MM.1S (cell line): ENCODE measurements around the gene OR2K2.

Experiments
- DNase-seq: peaks from one replicate; pipeline ENCODE4 v3.0.0-alpha.2; 2015
- H2AFZ ChIP-seq: fragments of 300-600 bp; sonication (generic); 2 replicates; pipeline ENCODE4 v1.6.0; 2016; ENCODE audit warnings: antibody characterized with exemption, low read length
- H3F3A ChIP-seq: fragments of 300-600 bp; sonication (generic); 2 replicates; pipeline ENCODE4 v1.6.1; 2016; ENCODE audit warnings: mild to moderate bottlenecking, antibody characterized with exemption, low read length, moderate library complexity, mixed read lengths; ENCODE audit not compliant: insufficient read depth
- H3K27ac ChIP-seq: fragments of 300-600 bp; sonication (generic); 2 replicates; pipeline ENCODE4 v1.5.1; 2016; ENCODE audit warnings: mild to moderate bottlenecking, low read length
- H3K27me3 ChIP-seq: fragments of 300-600 bp; sonication (generic); replicated peaks from 2 replicates; pipeline ENCODE4 v1.6.0; 2016; ENCODE audit warnings: low read length; ENCODE audit not compliant: insufficient read depth
- H3K36me3 ChIP-seq: fragments of 300-600 bp; sonication (generic); replicated peaks from 2 replicates; pipeline ENCODE4 v1.6.1; 2016; ENCODE audit warnings: mild to moderate bottlenecking, low read length, mixed read lengths; ENCODE audit not compliant: insufficient read depth
- H3K4me1 ChIP-seq: fragments of 300-600 bp; sonication (generic); 2 replicates; pipeline ENCODE4 v1.6.1; 2016; ENCODE audit warnings: low read length, mixed read lengths
- H3K4me2 ChIP-seq: fragments of 300-600 bp; sonication (generic); 2 replicates; pipeline ENCODE4 v1.6.0; 2016; ENCODE audit warnings: low read depth, low read length
- H3K4me3 ChIP-seq: fragments of 300-600 bp; sonication (generic); 2 replicates; pipeline ENCODE4 v1.5.1; 2016; ENCODE audit warnings: low read length, mixed read lengths
- H3K79me2 ChIP-seq: fragments of 300-600 bp; sonication (generic); 2 replicates; pipeline ENCODE4 v1.6.1; 2016; ENCODE audit warnings: mixed run types, low read length, mixed read lengths
- H3K9ac ChIP-seq: fragments of 300-600 bp; sonication (generic); 2 replicates; pipeline ENCODE4 v1.6.1; 2016; ENCODE audit warnings: low read length, mixed read lengths
- H3K9me2 ChIP-seq: fragments of 300-600 bp; sonication (generic); replicated peaks from 2 replicates; pipeline ENCODE4 v1.6.1; 2016; ENCODE audit warnings: mild to moderate bottlenecking, low read length, mixed read lengths; ENCODE audit not compliant: insufficient read depth
- H3K9me3 ChIP-seq: fragments of 300-600 bp; sonication (generic); replicated peaks from 2 replicates; pipeline ENCODE4 v1.6.1; 2016; ENCODE audit warnings: mild to moderate bottlenecking, low read length, mixed read lengths; ENCODE audit not compliant: insufficient read depth
- H4K20me1 ChIP-seq: fragments of 300-600 bp; sonication (generic); 2 replicates; pipeline ENCODE4 v1.6.1; 2016; ENCODE audit warnings: mild to moderate bottlenecking, low read length, moderate library complexity, mixed read lengths; ENCODE audit not compliant: insufficient read depth
- EZH2 ChIP-seq: fragments of 300-600 bp; sonication (generic); optimal IDR thresholded peaks from 2 replicates; pipeline ENCODE3; 2017; ENCODE audit warnings: low read depth, mild to moderate bottlenecking, antibody characterized with exemption, low read length, mixed read lengths
- EZH2phosphoT487 ChIP-seq: fragments of 300-600 bp; sonication (generic); IDR thresholded peaks from 2 replicates; pipeline ENCODE4 v1.6.1; 2018; ENCODE audit warnings: antibody characterized with exemption, low read length
- TF ChIP-seq, protein P1 (sequence below): fragments of 300-600 bp; sonication (generic); IDR thresholded peaks from 2 replicates; pipeline ENCODE4 v1.5.1; 2016; ENCODE audit warnings: antibody characterized with exemption, low read length, mixed read lengths

Gene OR2K2

DNA sequence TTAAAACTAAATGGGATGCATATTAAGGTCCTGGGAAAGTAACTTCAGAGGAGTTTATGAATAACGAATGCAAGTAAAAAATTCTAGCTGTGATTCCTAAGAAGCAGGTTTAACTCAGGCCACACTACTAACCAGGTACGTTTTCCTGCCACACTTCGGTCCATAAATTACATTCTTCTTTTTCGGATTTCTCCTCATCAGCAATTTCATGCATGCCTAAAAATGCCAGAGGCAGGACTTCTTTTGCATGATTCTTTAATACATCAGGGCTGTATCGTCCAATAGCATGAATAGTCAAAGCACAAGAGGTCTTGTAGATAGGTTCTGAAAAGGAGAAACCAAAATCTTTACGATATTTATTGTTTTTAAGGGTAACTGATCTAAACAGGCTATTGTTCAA, 42.3 kb upstream of the OR2K2 start:
- DNase-seq: no peak
- Histone ChIP-seq H3F3A (no peaks in the 10 kb centered on the region), H3K4me2 (no peak overlapping the region), H3K4me1 (no peaks in the 10 kb centered on the region), H3K36me3 (peaks cover 10% of the 10 kb centered on the region), H3K9ac (no peak overlapping the region), H3K9me2 (no peaks in the 10 kb centered on the region), H3K27me3 (no peaks in the 10 kb centered on the region), H4K20me1 (no peaks in the 10 kb centered on the region), H2AFZ (no peak overlapping the region), H3K79me2 (no peaks in the 10 kb centered on the region), H3K4me3 (no peak overlapping the region), H3K27ac (no peak overlapping the region), H3K9me3 (no peaks in the 10 kb centered on the region)
- TF ChIP-seq, protein P1, sequence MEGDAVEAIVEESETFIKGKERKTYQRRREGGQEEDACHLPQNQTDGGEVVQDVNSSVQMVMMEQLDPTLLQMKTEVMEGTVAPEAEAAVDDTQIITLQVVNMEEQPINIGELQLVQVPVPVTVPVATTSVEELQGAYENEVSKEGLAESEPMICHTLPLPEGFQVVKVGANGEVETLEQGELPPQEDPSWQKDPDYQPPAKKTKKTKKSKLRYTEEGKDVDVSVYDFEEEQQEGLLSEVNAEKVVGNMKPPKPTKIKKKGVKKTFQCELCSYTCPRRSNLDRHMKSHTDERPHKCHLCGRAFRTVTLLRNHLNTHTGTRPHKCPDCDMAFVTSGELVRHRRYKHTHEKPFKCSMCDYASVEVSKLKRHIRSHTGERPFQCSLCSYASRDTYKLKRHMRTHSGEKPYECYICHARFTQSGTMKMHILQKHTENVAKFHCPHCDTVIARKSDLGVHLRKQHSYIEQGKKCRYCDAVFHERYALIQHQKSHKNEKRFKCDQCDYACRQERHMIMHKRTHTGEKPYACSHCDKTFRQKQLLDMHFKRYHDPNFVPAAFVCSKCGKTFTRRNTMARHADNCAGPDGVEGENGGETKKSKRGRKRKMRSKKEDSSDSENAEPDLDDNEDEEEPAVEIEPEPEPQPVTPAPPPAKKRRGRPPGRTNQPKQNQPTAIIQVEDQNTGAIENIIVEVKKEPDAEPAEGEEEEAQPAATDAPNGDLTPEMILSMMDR: no peak
- TF ChIP-seq EZH2: no peak
- TF ChIP-seq EZH2phosphoT487: no peak

DNA sequence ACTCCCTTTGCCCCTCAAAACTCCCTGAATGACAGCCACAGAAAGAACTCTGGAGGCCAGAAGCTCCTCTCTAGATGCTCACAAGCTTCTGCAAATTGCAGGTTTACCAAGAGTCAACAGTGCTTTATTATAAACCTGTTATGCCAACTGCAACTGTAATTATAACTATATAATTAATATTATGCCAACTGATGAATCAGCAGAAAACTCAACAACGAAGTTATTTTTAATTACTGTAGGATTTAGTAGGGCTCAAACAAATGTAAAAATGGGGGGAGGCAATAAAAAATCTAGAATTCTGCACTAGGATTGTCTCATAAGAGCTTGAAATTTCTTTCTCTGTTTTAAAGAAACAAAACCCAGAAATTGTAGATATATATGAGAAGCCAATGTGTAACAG, 37.0 kb upstream of the OR2K2 start:
- TF ChIP-seq EZH2 (no peak), EZH2phosphoT487 (no peak)
- TF ChIP-seq, protein P1: no peak
- no peak overlapping the region for H3K4me2 ChIP-seq
- H3K9me2 ChIP-seq: no peaks in the 10 kb centered on the region
- H3K9ac ChIP-seq: no peak overlapping the region
- H4K20me1 ChIP-seq: no peaks in the 10 kb centered on the region
- no peaks in the 10 kb centered on the region for H3K9me3 ChIP-seq
- no peak overlapping the region for H3K4me3 ChIP-seq
- H3K27me3 ChIP-seq: no peaks in the 10 kb centered on the region
- H3K27ac ChIP-seq: no peak overlapping the region
- peaks cover 23% of the 10 kb centered on the region for H3K36me3 ChIP-seq
- H3K79me2 ChIP-seq: no peaks in the 10 kb centered on the region
- H2AFZ ChIP-seq: no peak overlapping the region
- no peaks in the 10 kb centered on the region for H3K4me1 ChIP-seq
- no peak for DNase-seq
- H3F3A ChIP-seq: no peaks in the 10 kb centered on the region

DNA sequence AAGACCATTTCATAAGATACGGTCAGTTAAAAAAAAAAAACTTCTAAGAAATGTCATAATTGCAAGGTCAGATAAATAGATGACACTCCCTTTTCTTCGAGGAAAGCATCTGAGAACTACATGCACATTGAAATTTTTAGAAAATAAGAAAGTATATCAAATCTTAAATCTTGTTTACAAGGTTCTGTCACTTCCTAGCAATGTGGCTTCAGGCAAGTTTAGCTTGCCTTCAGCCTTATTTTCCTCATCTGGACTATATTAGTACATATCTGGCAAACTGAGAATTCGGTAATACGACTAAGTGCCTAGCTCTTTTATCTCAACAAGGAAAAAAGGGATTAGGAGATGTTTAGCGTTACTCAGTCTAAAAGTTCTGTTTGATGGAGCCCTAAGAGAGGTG, 32.5 kb upstream of the OR2K2 start:
- H3K4me2 ChIP-seq: no peak overlapping the region
- no peaks in the 10 kb centered on the region for H4K20me1 ChIP-seq
- H2AFZ ChIP-seq: no peak overlapping the region
- no peaks in the 10 kb centered on the region for H3F3A ChIP-seq
- no peak overlapping the region for H3K4me3 ChIP-seq
- no peak overlapping the region for H3K27ac ChIP-seq
- no peak for TF ChIP-seq EZH2
- no peak for TF ChIP-seq EZH2phosphoT487
- TF ChIP-seq, protein P1: no peak
- no peaks in the 10 kb centered on the region for H3K27me3 ChIP-seq
- H3K79me2 ChIP-seq: no peaks in the 10 kb centered on the region
- no peaks in the 10 kb centered on the region for H3K4me1 ChIP-seq
- no peaks in the 10 kb centered on the region for H3K9me3 ChIP-seq
- no peak overlapping the region for H3K9ac ChIP-seq
- DNase-seq: no peak
- no peaks in the 10 kb centered on the region for H3K9me2 ChIP-seq
- H3K36me3 ChIP-seq: peaks cover 13% of the 10 kb centered on the region
